ENCODE measurements around the gene CNTNAP1. TPM values are rescaled to one million over a fixed set of nuclear protein-coding genes. Genes with fewer than 3 reads are reported as not detected.
A peak's percentile ranks its signal among the peaks of the same experiment; 100 is the strongest.

Gene CNTNAP1
- total and polyA plus RNA-seq, 10 of the 15 experiments (the other 5 are each of a cell fraction or from before 2014, with no cell fraction given): 0.95 to 29.9 (median 10.4) TPM

- H3K4me3 ChIP-seq: no peak overlapping the region
- ATAC-seq (no peak), DNase-seq (ENCODE audit: low read depth, low spot score) (no peak), FAIRE-seq (no peak)
- H3K9me3 ChIP-seq (replicated peaks; ENCODE audit: control insufficient read depth, insufficient read depth, low read length): no peaks in the 10 kb centered on the region
- no peaks in the 10 kb centered on the region for H3K36me3 ChIP-seq (ENCODE audit: control insufficient read depth in 2 of 2, insufficient read depth in 2 of 2, low read length in 1 of 2)
- H3K9ac ChIP-seq (ENCODE audit: control insufficient read depth, insufficient read depth, low read length): no peak overlapping the region
- peak overlapping the region; percentile 4 for H2AFZ ChIP-seq (ENCODE audit: control insufficient read depth, low read depth, low read length)
- no peak overlapping the region for H3K27ac ChIP-seq (ENCODE audit: control insufficient read depth, insufficient read depth)
- ChIA-PET RAD21 (ENCODE audit: unreplicated experiment) (interaction anchor here (2.9 kb wide), 1 partner anchor 35 kb away, joined by 21 read pairs; no protein-coding TSS in a partner anchor), CTCF (interaction anchor here (0.5 to 1.0 kb wide), 2 partner anchors 49 to 109 kb away, joined by 3 to 4 read pairs; no protein-coding TSS in a partner anchor), SMC1A (ENCODE audit: uncharacterized antibody, unreplicated experiment) (no interaction called here), POLR2A (no interaction called here)
- no TSS peak for BruUV-seq (replicated peaks)
- WGBS (ENCODE audit: insufficient coverage, insufficient replicate concordance, low lambda C conversion rate, missing lambda C conversion rate): 44% methylated on average over 42 of the region's 42 CpGs
- no peaks in the 10 kb centered on the region for H3K79me2 ChIP-seq (ENCODE audit: control insufficient read depth, insufficient read depth, low read length)
- peak overlapping the region; percentile 75 for H3K4me2 ChIP-seq (ENCODE audit: control insufficient read depth, insufficient read depth)
- peaks cover 20% of the 10 kb centered on the region for H3K4me1 ChIP-seq (ENCODE audit: control insufficient read depth, insufficient read depth, low read length)
- no peaks in the 10 kb centered on the region for H3K27me3 ChIP-seq (replicated peaks in 1 of 2; ENCODE audit: control insufficient read depth in 2 of 2, insufficient read depth in 2 of 2, low read length in 1 of 2)
- in situ Hi-C loops (cut with MboI): no loop called here
- no peaks in the 10 kb centered on the region for H4K20me1 ChIP-seq (ENCODE audit: control insufficient read depth, insufficient read depth)
- intact Hi-C loops (cut with micrococcal nuclease; ENCODE audit: unreplicated experiment): no loop called here
- no peak for TF ChIP-seq ZZZ3 (IDR thresholded peaks at IDR 0.05; ENCODE audit: control insufficient read depth, insufficient read length, low read depth)
- TF ChIP-seq CEBPB (IDR thresholded peaks at IDR 0.05; ENCODE audit: borderline replicate concordance in 1 of 2, low read depth in 2 of 2, low read length in 2 of 2): no peak
- no peak for TF ChIP-seq E4F1 (IDR thresholded peaks at IDR 0.05; ENCODE audit: borderline replicate concordance, partially characterized antibody)
- TF ChIP-seq TCF12 (IDR thresholded peaks at IDR 0.05; ENCODE audit: low read depth, low read length): no peak
- TF ChIP-seq ZBTB11 (CRISPR knock-in tag; IDR thresholded peaks at IDR 0.05): no peak
- TF ChIP-seq SREBF1 (IDR thresholded peaks at IDR 0.05; ENCODE audit: low read length): no peak
- TF ChIP-seq NFXL1 (IDR thresholded peaks at IDR 0.05; ENCODE audit: borderline replicate concordance): no peak
- no peak for TF ChIP-seq ZBED1 (IDR thresholded peaks at IDR 0.05; ENCODE audit: borderline replicate concordance)
- no peak for TF ChIP-seq PAX5 (IDR thresholded peaks at IDR 0.05; ENCODE audit: borderline replicate concordance, low read depth, low read length)
- no peak for TF ChIP-seq STAT3 (IDR thresholded peaks at IDR 0.05; ENCODE audit: low read depth, low read length)
- TF ChIP-seq PRDM15 (CRISPR knock-in tag; IDR thresholded peaks at IDR 0.05): no peak
Observed at GRCh38 chr17:42653179-42654124, 28.9 kb upstream of the CNTNAP1 start.

All from GM12878 (cell line).